ENCODE measurements around the gene MBL2. TPM values are rescaled to one million over a fixed set of nuclear protein-coding genes. Genes with fewer than 3 reads are reported as not detected.

The MBL2 gene
- total and polyA plus RNA-seq, 2 experiments from 2014 or later: not detected

DNA sequence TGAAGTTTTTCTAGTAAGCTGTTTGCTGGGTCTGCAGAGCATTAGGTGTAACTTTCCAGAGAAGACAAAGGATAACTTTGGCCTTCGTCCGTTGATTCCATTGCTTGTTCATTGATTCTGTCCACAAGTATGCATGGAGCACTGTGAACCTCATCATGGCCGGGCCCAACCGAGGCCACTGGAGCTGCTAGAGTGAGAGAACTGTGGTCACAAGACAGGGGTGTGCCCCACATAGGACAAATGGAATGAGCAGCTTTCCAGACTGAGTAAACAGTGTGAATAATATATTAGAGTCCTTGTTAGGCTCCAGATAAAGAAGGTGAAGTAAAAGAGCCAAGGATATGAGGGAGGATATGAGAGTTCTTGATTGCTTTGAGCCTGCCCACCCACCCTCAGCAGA, 24.9 kb downstream of the MBL2 start:
- no peak overlapping the region for H3K27ac ChIP-seq
- no peak for DNase-seq (ENCODE audit: low read depth in 1 of 2, low spot score in 1 of 2)
- H3K9me3 ChIP-seq (ENCODE audit: low read depth): no peaks in the 10 kb centered on the region
- no peak overlapping the region for H3K4me3 ChIP-seq
- no peaks in the 10 kb centered on the region for H3K4me1 ChIP-seq (ENCODE audit: low read depth)
- peaks cover under 1% of the 10 kb centered on the region for H3K27me3 ChIP-seq
- TF ChIP-seq, protein P1, sequence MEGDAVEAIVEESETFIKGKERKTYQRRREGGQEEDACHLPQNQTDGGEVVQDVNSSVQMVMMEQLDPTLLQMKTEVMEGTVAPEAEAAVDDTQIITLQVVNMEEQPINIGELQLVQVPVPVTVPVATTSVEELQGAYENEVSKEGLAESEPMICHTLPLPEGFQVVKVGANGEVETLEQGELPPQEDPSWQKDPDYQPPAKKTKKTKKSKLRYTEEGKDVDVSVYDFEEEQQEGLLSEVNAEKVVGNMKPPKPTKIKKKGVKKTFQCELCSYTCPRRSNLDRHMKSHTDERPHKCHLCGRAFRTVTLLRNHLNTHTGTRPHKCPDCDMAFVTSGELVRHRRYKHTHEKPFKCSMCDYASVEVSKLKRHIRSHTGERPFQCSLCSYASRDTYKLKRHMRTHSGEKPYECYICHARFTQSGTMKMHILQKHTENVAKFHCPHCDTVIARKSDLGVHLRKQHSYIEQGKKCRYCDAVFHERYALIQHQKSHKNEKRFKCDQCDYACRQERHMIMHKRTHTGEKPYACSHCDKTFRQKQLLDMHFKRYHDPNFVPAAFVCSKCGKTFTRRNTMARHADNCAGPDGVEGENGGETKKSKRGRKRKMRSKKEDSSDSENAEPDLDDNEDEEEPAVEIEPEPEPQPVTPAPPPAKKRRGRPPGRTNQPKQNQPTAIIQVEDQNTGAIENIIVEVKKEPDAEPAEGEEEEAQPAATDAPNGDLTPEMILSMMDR (IDR thresholded peaks at IDR 0.05; ENCODE audit: low read depth, low read length): no peak
- H3K36me3 ChIP-seq: no peaks in the 10 kb centered on the region

DNA sequence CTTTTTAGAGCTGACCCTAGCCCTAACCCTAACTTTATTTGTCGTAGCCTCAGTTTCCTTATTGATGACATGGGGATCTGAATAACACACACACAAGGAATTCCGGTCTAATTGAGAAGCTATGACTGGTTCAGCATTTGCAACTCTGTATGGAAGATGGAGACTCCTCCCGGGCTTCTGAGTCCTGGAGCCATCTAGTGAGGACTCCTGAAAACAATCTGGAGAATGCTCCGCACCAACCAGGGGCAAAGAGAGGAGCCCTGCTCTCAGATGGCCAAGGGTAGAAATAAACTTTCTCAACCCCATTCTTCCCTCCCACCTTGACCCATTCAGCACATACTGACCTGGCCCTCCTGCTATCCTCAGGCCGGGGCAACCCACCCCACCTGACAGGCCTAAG, 26.4 kb downstream of the MBL2 start:
- Histone ChIP-seq H3K27ac (no peak overlapping the region), H3K36me3 (no peaks in the 10 kb centered on the region), H3K4me1 (ENCODE audit: low read depth) (no peaks in the 10 kb centered on the region), H3K4me3 (no peak overlapping the region), H3K9me3 (ENCODE audit: low read depth) (no peaks in the 10 kb centered on the region), H3K27me3 (no peaks in the 10 kb centered on the region)
- TF ChIP-seq, protein P1 (IDR thresholded peaks at IDR 0.05; ENCODE audit: low read depth, low read length): no peak
- DNase-seq (ENCODE audit: low read depth in 1 of 2, low spot score in 1 of 2): no peak

DNA sequence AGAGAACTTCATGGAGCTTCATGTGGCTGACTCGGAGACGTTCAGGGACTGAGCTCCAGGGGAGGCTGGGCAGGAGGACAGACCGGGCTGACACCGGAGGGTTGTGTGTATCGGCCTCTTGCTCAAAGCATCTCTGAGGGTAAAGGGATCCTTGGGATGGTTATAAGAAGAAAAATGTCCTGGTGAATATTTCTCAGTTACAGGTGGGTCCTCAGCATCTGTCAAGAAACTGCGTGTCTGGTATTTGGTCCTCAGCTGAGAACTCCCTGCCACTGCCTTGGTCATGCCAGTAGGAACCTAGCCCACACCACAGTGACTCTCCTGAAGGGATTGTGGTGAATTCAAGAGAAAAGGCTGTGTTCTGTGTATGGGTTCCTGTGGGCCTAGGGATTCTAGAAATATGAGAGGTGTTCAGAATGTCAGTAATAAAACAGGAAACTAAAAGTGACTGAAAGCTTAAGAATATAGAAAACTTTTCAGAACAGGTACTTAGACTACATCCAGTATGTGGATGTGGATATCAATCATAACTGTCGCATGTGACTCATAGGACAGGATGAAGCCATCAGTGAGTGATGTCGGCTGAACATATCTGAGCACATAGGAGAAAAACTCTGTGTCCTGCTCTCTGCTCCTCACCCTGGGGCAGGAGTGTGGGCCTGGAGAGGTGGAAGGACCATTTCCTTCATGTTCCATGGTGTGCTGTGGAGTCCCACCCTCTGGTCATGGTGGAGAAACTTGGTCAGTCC, 28.4 kb downstream of the MBL2 start:
- DNase-seq (ENCODE audit: low read depth in 1 of 2, low spot score in 1 of 2): no peak
- H3K27me3 ChIP-seq: peaks cover 6% of the 10 kb centered on the region
- no peaks in the 10 kb centered on the region for H3K4me1 ChIP-seq (ENCODE audit: low read depth)
- no peak overlapping the region for H3K4me3 ChIP-seq
- TF ChIP-seq, protein P1 (IDR thresholded peaks at IDR 0.05; ENCODE audit: low read depth, low read length): no peak
- no peaks in the 10 kb centered on the region for H3K9me3 ChIP-seq (ENCODE audit: low read depth)
- no peaks in the 10 kb centered on the region for H3K36me3 ChIP-seq
- no peak overlapping the region for H3K27ac ChIP-seq

DNA sequence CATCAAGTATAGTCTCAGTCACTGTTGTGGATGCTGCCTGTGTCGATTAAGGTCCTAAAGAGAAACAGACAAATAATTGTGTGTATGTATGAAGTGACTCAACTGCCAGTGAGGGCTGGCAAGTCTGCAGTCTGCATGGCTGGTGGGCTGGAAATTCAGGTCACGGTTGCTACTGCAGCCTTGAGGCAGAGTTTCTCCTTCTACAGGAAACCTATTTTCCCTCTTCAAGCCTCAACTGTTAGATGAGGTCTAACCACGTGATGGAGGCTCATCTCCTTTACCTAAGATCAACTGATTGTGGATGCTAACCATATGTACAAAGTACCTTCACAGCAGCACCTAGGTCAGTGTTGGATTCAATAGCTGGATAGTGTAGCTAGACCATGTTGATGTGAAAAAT, 29.9 kb downstream of the MBL2 start:
- H3K4me3 ChIP-seq: no peak overlapping the region

DNA sequence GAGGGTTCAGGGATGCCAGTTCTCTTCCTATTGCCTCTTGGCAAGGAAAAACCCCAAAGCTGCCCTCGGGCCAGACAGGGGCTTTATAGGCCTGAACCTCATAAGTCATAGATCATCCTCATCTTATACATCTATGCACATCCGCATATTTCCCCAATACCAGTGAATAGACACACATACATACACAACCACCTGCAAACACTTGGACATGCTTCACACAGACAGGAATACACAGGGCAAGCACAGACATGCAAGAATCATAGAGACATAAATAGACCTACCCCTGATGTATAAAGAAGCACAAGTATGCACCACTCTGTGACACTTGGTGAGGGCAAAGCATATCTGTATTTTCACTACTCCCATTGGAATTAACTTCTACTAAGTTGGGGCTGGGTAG, 30.7 kb downstream of the MBL2 start:
- no peaks in the 10 kb centered on the region for H3K9me3 ChIP-seq (ENCODE audit: low read depth)
- no peaks in the 10 kb centered on the region for H3K36me3 ChIP-seq
- H3K4me3 ChIP-seq: no peak overlapping the region
- peaks cover 14% of the 10 kb centered on the region for H3K27me3 ChIP-seq
- DNase-seq (ENCODE audit: low read depth in 1 of 2, low spot score in 1 of 2): no peak
- no peaks in the 10 kb centered on the region for H3K4me1 ChIP-seq (ENCODE audit: low read depth)
- H3K27ac ChIP-seq: no peak overlapping the region
- TF ChIP-seq, protein P1 (IDR thresholded peaks at IDR 0.05; ENCODE audit: low read depth, low read length): no peak

More for the DNA sequence above, 29.9 kb downstream of the MBL2 start:
- peaks cover 14% of the 10 kb centered on the region for H3K27me3 ChIP-seq
- no peaks in the 10 kb centered on the region for H3K4me1 ChIP-seq (ENCODE audit: low read depth)
- TF ChIP-seq, protein P1 (IDR thresholded peaks at IDR 0.05; ENCODE audit: low read depth, low read length): no peak
- no peaks in the 10 kb centered on the region for H3K9me3 ChIP-seq (ENCODE audit: low read depth)
- no peak overlapping the region for H3K27ac ChIP-seq
- H3K36me3 ChIP-seq: no peaks in the 10 kb centered on the region
- no peak for DNase-seq (ENCODE audit: low read depth in 1 of 2, low spot score in 1 of 2)
